Hippocampal formation (tissue), 2 donors: Measurements from ENCODE around the gene SND1.
"Not testable (repeated sequence)": the region's sequence is repeated elsewhere in the genome, so short reads cannot be mapped to it uniquely, and the experiment has no call there.

Experiments used
- DNase-seq, 2 donors: peaks; one replicate each; lab custom pipeline; 2025; lab: John Stamatoyannopoulos, UW

The SND1 gene

DNA sequence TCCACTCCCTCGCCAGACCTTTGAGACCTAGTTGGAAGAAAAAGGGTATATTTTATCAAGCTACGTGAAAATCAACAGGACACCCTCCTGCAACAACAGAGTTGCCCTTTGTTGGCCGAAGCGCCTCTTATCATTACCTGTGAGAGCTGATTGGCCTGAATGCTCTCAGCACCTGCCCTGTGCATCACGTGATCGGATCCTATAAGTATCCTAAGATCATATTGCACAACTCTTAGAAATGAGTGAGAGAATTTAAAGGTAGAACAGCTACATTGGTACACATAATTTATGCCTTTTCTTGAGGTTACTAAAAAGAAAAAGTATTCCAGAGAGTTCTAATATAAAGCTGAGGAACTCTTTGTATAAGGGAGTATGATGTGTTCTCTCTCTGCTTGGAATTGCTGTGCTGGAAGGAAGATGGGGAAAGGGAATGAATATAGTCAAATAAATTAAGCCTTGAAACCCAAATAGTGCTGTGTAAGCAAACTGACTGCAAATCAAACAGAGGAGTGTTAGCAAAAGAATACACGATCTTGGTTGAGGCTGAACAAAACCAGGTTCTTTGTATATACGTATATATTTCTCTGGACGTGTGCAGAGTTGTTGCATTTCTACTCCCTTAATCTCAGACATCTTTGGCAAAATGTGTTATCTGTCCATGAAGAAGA is 309.9 kb downstream of the SND1 start:
- DNase-seq: no peak

DNA sequence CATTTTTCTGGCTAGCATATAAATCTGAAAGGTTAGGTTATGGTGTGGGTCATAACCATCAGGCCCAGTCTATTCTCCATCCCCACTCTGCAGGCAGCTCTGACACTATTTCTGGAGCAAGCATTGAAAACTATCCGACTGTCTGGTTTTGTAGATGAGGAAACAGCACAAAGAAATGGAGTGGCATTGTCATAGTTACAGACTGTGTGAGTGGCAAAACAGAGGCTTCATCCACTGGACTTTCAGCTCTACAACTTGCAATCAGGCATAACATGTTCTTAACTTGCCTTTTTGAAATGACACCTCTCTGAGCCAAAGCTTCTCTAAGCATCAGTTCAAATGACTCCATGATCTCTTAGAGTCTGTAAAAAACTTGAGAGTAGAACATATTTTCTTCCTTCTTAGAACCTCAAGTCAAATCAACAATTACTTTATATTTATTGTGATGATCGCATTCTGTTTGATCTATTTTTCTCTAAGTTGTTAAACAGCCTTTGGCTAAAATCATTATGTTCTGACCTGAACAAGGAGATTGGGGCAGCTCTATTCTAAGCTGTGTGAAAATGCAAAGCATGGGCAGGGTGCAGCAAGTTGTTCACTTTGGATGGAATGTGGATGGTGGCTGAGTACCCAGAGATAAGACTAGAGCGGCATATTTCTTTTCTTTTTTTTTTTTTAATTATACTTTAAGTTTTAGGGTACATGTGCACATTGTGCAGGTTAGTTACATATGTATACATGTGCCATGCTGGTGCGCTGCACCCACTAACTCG is 310.8 kb downstream of the SND1 start:
- no peak for DNase-seq

DNA sequence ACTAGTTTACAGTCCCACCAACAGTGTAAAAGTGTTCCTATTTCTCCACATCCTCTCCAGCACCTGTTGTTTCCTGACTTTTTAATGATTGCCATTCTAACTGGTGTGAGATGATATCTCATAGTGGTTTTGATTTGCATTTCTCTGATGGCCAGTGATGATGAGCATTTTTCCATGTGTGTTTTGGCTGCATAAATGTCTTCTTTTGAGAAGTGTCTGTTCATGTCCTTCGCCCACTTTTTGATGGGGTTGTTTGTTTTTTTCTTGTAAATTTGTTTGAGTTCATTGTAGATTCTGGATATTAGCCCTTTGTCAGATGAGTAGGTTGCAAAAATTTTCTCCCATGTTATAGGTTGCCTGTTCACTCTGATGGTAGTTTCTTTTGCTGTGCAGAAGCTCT is 311.9 kb downstream of the SND1 start:
- not testable (repeated sequence) for DNase-seq

DNA sequence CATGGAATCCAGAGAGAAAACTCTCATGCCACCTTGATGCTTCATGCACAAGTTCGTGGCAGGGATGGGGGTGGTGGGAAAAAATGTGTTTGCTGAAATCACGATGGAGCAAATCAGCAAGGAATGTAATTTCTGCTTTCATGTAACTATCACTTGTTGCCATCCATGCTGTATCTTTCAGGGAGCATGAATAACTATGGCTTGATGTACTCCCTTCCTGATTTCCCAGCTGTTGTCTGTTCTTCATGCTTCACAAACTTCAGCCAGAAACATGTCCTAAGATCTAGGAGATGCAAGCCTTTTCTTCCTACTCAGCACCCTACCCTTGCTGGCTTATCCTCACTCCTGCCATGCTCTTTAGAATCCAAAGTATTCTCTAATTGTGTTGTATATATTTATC is 315.3 kb downstream of the SND1 start:
- DNase-seq: no peak

DNA sequence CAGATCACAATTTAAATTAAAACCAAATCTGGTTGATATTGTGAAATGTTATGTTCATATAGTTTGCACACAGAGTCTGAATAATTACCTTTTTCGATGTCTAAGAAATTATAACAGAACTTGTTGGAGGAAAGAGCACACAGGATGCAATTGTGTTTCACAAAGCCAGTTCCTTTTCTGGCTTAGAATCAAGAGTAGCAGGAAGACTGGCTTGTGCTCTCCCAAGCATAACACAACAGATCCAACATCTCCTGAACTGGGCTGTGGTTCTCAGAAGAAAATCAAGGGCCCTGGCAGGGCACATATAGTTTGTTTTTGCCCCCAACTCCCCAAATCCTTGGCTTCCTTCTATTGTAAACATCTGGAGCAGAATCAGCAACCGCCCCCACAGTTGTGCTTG is 316.6 kb downstream of the SND1 start:
- no peak for DNase-seq

DNA sequence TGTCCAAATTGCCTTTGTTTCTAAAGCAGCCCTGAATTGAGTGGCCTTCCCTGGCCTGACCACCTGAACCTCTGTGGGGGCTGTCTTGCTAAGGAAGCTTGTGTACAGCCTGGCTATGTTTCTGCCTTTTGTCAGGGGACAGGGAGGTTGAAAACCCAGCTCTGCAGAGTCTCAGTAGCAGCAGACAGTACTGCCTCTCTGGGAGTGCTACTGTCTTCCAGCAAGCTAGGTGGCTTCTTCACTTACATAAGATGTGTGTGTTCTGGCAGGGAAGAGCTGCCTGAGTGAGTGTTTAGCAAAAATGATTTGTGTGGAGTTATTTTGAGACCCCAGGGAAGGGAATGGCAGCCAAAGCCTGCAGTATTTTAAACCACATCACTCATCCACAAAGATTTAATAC is 321.8 kb downstream of the SND1 start:
- peak in 1 of 2 donors; percentile 19 for DNase-seq

DNA sequence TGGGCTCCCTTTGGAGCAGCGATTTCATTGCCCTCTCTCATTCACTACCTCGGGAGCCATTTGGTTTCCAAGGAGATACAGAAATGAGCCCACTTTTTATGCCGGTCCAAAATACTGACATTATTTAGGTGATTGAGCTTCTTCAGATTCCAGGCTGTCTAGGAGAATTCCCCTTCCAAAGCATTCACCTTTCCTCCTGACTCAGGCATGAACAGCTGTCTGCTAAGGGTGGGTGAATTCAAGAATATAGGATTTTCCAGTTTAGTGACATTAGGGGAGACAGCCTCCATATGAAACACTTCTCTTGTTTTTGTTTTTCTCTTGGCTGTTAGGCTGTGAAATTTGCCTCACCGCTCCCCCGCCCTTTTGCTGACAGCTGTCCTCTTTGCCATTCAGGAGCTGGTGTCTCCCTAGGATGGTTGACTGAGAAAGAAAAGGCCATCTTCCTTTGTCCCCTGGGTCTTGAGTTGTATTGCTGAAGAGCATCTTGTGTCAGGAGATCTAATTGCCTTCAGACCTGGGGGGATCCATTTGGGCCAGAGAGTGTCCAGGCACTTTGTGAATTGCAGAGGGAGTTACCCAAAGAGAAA is 322.5 kb downstream of the SND1 start:
- DNase-seq: no peak

DNA sequence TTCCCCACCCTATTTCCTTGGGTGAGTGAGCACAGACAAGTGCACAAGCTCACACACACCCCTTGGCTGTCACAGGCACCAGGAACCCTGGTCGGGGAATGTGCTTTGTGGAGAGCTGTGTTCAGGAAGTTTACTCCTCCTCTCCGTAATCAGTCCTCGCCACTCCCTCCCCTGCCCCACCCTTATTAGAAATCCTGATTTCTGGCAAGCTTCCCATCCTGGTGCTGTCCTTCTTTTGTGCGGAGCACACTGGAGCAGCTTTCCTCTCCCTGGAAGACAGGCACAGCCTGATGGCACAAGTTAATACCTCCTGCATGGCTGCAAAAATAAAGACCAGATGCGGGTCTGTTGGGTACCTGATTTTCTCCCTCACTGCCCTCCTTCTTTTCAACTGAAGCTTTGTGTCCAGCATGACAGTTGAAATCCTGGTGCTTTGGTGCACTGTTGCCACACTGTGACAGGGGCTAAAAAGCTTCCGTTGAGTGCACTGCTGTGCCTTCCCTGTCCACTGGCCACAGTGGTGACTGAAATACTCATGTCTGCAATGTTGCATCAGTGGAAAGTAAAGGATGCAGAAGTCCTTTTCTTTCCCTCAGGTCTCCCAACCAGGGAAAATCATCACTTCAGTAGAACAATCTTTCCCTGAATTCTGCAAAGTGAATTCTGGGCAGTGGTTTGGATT is 324.2 kb downstream of the SND1 start:
- DNase-seq: no peak

- DNase-seq: no peak
These were observed 324.7 kb downstream of the SND1 start for GRCh38 chr7:127976738-127977120.

- no peak for DNase-seq
These were observed 326.4 kb downstream of the SND1 start for GRCh38 chr7:127978421-127978820.

- DNase-seq: no peak
These were observed 327.2 kb downstream of the SND1 start for GRCh38 chr7:127979113-127979727.

GRCh38 chr7:127979728-127980126 is 327.7 kb downstream of the SND1 start:
- no peak for DNase-seq

GRCh38 chr7:127980901-127981300 is 328.9 kb downstream of the SND1 start:
- DNase-seq: no peak

GRCh38 chr7:127981965-127982364 is 330.0 kb downstream of the SND1 start:
- DNase-seq: no peak

DNA sequence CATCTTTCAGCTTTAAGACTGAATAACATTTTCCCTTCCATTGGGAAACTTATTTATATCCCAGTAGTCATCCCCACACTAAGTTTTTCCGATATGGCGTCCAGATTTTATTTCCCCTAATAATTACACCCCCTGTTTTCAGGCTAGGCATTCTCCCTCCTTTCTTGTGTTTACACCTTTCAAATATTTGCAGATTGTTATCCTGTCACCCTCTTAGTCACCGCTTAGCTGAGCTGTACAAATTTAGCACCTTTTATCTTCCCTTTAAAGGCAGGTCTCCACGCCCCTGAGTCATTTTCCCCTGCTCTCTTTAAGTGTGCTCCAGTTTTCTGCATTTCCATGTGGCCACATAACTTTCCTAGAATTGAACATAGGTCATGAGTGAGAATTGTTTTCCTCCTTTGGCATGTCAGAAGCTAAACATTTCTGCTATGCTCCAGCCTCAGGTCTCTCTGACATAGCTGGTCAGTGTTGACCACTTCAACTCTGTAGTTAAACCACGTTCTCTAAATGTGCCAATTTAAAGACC is 331.9 kb downstream of the SND1 start:
- DNase-seq: no peak

- DNase-seq: no peak
These were observed 334.9 kb downstream of the SND1 start for GRCh38 chr7:127986581-127987521.

DNA sequence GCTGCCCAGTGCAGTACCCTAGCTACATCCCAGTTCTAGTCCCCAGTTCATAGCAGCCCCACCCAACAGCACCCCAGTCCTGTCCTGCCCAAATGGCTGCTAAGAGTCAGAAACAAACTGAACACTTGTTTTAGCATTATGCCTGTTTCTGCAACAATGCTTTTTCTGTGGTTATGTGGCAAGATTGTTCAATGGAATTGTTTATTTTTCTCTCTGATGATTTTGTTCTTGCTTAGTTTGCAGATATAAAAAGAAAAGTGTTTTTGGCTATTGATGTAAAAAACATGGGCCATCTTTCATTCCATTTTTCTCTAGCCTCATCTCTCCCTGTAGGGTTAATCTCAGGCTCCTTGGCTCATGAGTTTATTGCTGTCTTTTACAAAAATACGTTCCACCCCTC is 336.8 kb downstream of the SND1 start:
- no peak for DNase-seq

DNA sequence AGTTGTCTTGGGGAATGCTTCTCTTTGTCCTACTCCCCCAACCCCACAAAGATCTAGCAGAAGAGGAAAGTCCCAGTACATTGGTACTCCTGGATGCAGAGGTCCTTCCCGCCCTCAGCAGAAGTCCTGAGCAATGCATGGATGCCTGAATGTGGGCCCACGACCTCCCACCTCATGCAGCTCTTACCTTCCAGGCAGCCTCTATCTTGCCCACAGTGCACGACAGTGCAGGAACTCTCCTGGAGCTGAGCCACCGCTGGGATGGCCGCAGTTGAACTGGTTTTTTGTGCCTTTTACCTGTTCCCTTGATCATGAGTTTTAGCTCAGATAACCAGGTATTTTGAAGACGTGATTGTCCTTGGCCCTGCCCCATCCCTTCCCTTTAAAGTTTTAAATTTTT is 341.3 kb downstream of the SND1 start:
- DNase-seq: no peak

DNA sequence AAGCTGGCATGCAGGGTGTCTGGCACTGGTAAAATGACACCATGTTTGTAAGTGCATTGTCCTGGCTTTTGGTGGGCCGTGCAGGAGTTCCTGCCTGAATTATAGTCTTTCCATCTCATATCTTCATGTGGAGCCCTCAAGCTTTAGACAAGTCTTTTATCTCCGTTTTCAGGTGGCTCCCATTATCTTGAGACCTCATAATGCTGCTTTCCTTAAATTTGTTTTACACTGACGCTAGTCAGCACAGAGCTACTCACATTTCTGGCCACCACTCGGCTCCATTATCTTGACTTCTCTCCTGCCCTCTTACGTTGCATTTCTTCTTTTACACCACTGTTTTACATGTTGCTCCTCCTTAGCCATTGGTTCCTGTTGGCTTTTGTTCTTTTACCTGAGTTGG is 342.0 kb downstream of the SND1 start:
- no peak for DNase-seq

DNA sequence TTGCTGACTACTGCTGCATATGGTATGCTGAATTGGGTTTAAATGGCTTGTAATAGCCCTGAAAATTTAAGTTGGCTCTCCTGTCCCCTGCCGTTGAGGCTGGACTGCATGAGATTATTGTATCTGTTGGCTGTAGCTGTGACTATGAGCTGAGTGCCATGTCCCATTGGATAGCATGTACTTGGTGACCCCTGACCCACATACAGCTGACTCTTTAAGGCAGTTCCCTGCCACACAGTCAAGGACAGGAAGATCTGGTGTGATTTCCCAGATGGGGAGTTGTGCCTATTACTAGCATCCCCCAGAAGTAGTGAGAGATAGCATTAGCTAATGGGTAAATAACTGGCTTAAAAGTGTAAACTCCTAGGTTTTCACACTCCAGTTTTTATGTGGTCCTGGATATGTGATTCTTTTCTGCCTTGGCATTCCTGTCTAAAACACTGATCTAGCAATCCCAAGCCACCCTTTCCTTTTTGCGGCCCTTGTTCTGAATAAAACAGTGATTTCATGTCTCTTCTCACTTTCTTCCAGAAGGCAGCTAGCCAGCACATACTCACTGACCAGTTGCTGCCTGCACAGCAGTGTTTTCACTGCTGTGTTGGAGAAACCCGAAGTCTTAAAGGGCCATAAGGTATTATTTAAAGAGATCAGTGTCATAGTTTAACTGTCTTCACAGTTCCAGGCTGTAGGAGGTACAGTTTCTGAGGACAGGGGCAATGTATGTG is 343.3 kb downstream of the SND1 start:
- DNase-seq: no peak
